CD14-positive monocyte (primary cell): Measurements from ENCODE around the gene POLA1. TPM values are rescaled to one million over a fixed set of nuclear protein-coding genes. Genes with fewer than 3 reads are reported as not detected.

Experiments used
- DNase-seq, 3 donors: peaks; one replicate each; pipeline ENCODE4 v3.0.0-alpha.2; 2011 to 2022
- H2AFZ ChIP-seq: 2 replicates; pipeline ENCODE4 v1.6.0; 2012; ENCODE audit warnings: mild to moderate bottlenecking, low read depth, low read length, inconsistent platforms; ENCODE audit not compliant: insufficient read depth, poor library complexity, severe bottlenecking
- H3K27ac ChIP-seq, 2 donors: 1 replicate in 1 of 2; 2 replicates in 1 of 2; pipeline ENCODE4 v1.5.1; 2012 to 2013; ENCODE audit warnings: low read length in 2 of 2, control low read depth in 1 of 2, inconsistent platforms in 1 of 2, low read depth in 1 of 2, mild to moderate bottlenecking in 1 of 2
- H3K27me3 ChIP-seq, 2 donors: one replicate each; pipeline versions ENCODE4 v1.6.0 to v1.6.1; 2011 to 2013; ENCODE audit warnings: low read length in 2 of 2; ENCODE audit not compliant: control insufficient read depth in 2 of 2, insufficient read depth in 2 of 2
- H3K36me3 ChIP-seq, 2 donors: replicated peaks in 1 of 2; 1 replicate in 1 of 2; 2 replicates in 1 of 2; pipeline versions ENCODE4 v1.5.1 to v1.6.1; 2012 to 2013; ENCODE audit warnings: low read length in 2 of 2, control low read depth in 1 of 2, inconsistent platforms in 1 of 2, mild to moderate bottlenecking in 1 of 2; ENCODE audit not compliant: insufficient read depth in 2 of 2, control insufficient read depth in 1 of 2
- H3K4me1 ChIP-seq, 2 donors: 1 replicate in 1 of 2; 2 replicates in 1 of 2; pipeline versions ENCODE4 v1.5.1 to v1.6.1; 2012 to 2013; ENCODE audit warnings: low read length in 2 of 2, control low read depth in 1 of 2, inconsistent platforms in 1 of 2, mild to moderate bottlenecking in 1 of 2, moderate library complexity in 1 of 2; ENCODE audit not compliant: insufficient read depth in 2 of 2, control insufficient read depth in 1 of 2
- H3K4me2 ChIP-seq: replicated peaks from 2 replicates; pipeline ENCODE3; 2012; ENCODE audit warnings: low read length, moderate library complexity, mild to moderate bottlenecking; ENCODE audit not compliant: poor library complexity, severe bottlenecking; ENCODE audit errors: extremely low read depth
- H3K4me3 ChIP-seq, 3 experiments: fragments of 200-600 bp in 1 of 3; sonication (generic) in 1 of 3; replicated peaks in 1 of 3; 1 replicate in 2 of 3; 2 replicates in 1 of 3; pipeline ENCODE4 v1.5.1; 2011 to 2013; ENCODE audit warnings: low read length in 3 of 3, mild to moderate bottlenecking in 3 of 3, control low read depth in 2 of 3, low read depth in 2 of 3, inconsistent platforms in 1 of 3, moderate library complexity in 1 of 3
- H3K79me2 ChIP-seq: 2 replicates; pipeline ENCODE4 v1.6.0; 2012; ENCODE audit warnings: mild to moderate bottlenecking, control low read depth, inconsistent platforms, low read length, moderate library complexity; ENCODE audit not compliant: insufficient read depth
- H3K9ac ChIP-seq: 2 replicates; pipeline ENCODE4 v1.6.0; 2017; ENCODE audit warnings: low read length, mild to moderate bottlenecking; ENCODE audit not compliant: insufficient read depth, poor library complexity, severe bottlenecking
- H3K9me3 ChIP-seq, 2 donors: replicated peaks in 1 of 2; 1 replicate in 1 of 2; 2 replicates in 1 of 2; pipeline versions ENCODE4 v1.5.1 to v1.6.1; 2012 to 2013; ENCODE audit warnings: low read length in 2 of 2, control low read depth in 1 of 2; ENCODE audit not compliant: control insufficient read depth in 1 of 2, insufficient read depth in 1 of 2
- H4K20me1 ChIP-seq: 2 replicates; pipeline ENCODE4 v1.6.0; 2012; ENCODE audit warnings: mild to moderate bottlenecking, low read length, control low read depth, moderate library complexity; ENCODE audit not compliant: insufficient read depth
- H3K27ac Mint-ChIP-seq, 7 donors: one replicate each; pipeline ENCODE4 v1.8.0; 2020; ENCODE audit warnings: mild to moderate bottlenecking in 7 of 7, mixed read lengths in 7 of 7, moderate library complexity in 6 of 7, inconsistent platforms in 2 of 7
- H3K27me3 Mint-ChIP-seq, 3 donors: one replicate each; pipeline ENCODE4 v1.8.0; 2021 to 2022; ENCODE audit warnings: low read depth in 3 of 3, mild to moderate bottlenecking in 3 of 3, mixed read lengths in 3 of 3, moderate library complexity in 3 of 3, inconsistent platforms in 1 of 3
- H3K36me3 Mint-ChIP-seq, 2 donors: one replicate each; pipeline ENCODE4 v1.8.0; 2020; ENCODE audit warnings: mixed read lengths in 2 of 2, inconsistent platforms in 1 of 2, mild to moderate bottlenecking in 1 of 2
- H3K4me1 Mint-ChIP-seq: one replicate; pipeline ENCODE4 v1.8.0; 2020; ENCODE audit warnings: mild to moderate bottlenecking, mixed read lengths
- H3K4me3 Mint-ChIP-seq, 2 donors: one replicate each; pipeline ENCODE4 v1.8.0; 2020; ENCODE audit warnings: mild to moderate bottlenecking in 2 of 2, mixed read lengths in 2 of 2, moderate library complexity in 1 of 2
- H3K9me3 Mint-ChIP-seq, 7 donors: one replicate each; pipeline ENCODE4 v1.8.0; 2020 to 2022; ENCODE audit warnings: mixed read lengths in 7 of 7, mild to moderate bottlenecking in 6 of 7, moderate library complexity in 6 of 7, inconsistent platforms in 2 of 7
- WGBS: methylation state at CpG from one replicate; pipeline ENCODE4 v1.1.5; 2013; ENCODE audit warnings: missing lambda C conversion rate; ENCODE audit not compliant: insufficient coverage; 5-methylcytosine and 5-hydroxymethylcytosine counted together
- intact Hi-C, 2 donors: fragments of 100-400 bp; cut with micrococcal nuclease; formaldehyde crosslinking; loops; one replicate each; pipeline versions ENCODE4 v1.15.0 to v1.15.1; 2023
- polyA plus RNA-seq, 3 donors: library from polyadenylated mRNA; depleted of rRNA in 1 of 3; unstranded in 2 of 3; stranded (reverse) in 1 of 3; fragments of 300-500 nt in 2 of 3; fragments of >200 nt in 1 of 3; fragmentation: Illumina TruSeq in 2 of 3; gene quantifications; 1 replicate in 2 of 3; 2 replicates in 1 of 3; pipeline ENCODE4 v1.2.3, GENCODE V29; 2012 to 2021
- TF ChIP-seq, protein P1 (sequence below): fragments of 200-600 bp; IDR thresholded peaks from one replicate; pipeline ENCODE4 v1.8.0; 2022; ENCODE audit warnings: antibody characterized with exemption, mild to moderate bottlenecking

The POLA1 gene
- polyA plus RNA-seq, 3 donors = 1.2 to 1.4 (median 1.3) TPM

DNA sequence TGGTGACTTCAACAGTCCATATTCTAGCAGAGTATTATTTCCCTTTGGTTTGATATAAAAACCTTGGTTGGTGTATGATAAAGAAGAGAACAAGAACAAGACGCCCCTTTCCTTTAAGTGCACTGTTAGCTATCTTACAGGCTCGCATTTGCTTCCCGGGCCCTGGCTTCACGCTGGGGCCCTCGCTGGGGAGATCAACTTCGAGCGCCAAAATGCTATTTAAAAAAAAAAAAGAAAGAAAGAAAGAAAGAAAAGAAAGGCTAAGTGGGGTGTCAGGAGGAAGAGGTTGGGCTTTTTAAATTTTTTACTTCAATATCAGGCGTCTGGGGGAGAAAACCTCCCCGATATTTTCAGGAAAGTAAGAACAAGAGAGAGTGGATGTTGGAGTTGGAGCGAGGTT is 310.3 kb downstream of the POLA1 start:
- Histone ChIP-seq H3K27me3 (peaks cover 41 to 70% of the 10 kb centered on the region in 2 donors), H3K4me2 (no peak overlapping the region), H3K36me3 (no peaks in the 10 kb centered on the region), H3K4me1 (no peaks in the 10 kb centered on the region), H3K4me3 (no peak overlapping the region), H3K9me3 (peaks cover 0 to 28% of the 10 kb centered on the region in 2 donors), H2AFZ (no peak overlapping the region), H3K79me2 (no peaks in the 10 kb centered on the region), H4K20me1 (no peaks in the 10 kb centered on the region), H3K27ac (no peak overlapping the region), H3K9ac (no peak overlapping the region)
- WGBS = no CpG with 5 or more reads among the region's 10 CpGs
- peak overlapping the region in 1 of 2 donors; percentile 70 for H3K4me3 Mint-ChIP-seq
- H3K36me3 Mint-ChIP-seq = peaks cover 3 to 11% of the 10 kb centered on the region in 2 donors
- H3K9me3 Mint-ChIP-seq = peaks cover 0 to 31% (median 10%) of the 10 kb centered on the region in 7 donors
- TF ChIP-seq, protein P1, sequence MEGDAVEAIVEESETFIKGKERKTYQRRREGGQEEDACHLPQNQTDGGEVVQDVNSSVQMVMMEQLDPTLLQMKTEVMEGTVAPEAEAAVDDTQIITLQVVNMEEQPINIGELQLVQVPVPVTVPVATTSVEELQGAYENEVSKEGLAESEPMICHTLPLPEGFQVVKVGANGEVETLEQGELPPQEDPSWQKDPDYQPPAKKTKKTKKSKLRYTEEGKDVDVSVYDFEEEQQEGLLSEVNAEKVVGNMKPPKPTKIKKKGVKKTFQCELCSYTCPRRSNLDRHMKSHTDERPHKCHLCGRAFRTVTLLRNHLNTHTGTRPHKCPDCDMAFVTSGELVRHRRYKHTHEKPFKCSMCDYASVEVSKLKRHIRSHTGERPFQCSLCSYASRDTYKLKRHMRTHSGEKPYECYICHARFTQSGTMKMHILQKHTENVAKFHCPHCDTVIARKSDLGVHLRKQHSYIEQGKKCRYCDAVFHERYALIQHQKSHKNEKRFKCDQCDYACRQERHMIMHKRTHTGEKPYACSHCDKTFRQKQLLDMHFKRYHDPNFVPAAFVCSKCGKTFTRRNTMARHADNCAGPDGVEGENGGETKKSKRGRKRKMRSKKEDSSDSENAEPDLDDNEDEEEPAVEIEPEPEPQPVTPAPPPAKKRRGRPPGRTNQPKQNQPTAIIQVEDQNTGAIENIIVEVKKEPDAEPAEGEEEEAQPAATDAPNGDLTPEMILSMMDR = no peak
- H3K27ac Mint-ChIP-seq = no peak overlapping the region
- DNase-seq = no peak
- H3K27me3 Mint-ChIP-seq = peaks cover 56 to 78% (median 66%) of the 10 kb centered on the region in 3 donors
- H3K4me1 Mint-ChIP-seq = peaks cover 14% of the 10 kb centered on the region
- intact Hi-C loops = no loop called here

DNA sequence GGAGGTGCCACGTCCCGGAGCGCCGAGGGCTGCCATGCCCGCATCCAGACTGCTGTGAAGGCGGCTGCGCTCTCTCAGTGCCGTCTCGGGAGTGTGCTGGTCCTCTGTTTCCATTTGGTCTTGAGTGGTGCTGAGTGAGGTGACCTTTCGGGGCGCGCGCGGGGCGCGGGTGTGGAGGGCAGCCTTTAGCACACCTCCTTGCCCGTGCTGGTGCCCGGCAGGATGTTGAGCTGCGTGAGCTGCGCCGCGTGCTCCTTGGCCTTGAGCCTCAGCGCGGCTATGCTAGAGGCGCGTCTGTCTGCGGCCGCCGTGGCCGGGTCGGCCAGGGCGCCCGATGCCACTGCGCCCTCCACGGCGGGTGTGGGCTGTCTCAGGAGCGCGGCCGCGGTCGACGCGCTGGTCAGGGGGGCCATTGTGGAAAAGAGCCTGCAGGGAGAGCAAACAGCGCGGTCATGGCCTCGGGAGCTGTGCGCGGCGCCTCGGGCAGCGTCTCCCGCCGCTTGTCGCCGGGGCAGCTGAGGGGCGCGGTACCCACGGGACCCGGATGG is 310.8 kb downstream of the POLA1 start:
- H3K4me3 ChIP-seq = no peak overlapping the region
- peak overlapping the region in 1 of 2 donors; percentile 70 for H3K4me3 Mint-ChIP-seq
- peaks cover 0 to 31% (median 10%) of the 10 kb centered on the region in 7 donors for H3K9me3 Mint-ChIP-seq
- peaks cover 0 to 7% of the 10 kb centered on the region in 2 donors for H3K36me3 Mint-ChIP-seq
- H3K27ac ChIP-seq = no peak overlapping the region
- H3K9ac ChIP-seq = no peak overlapping the region
- H3K27ac Mint-ChIP-seq = no peak overlapping the region
- H3K79me2 ChIP-seq = no peaks in the 10 kb centered on the region
- H3K9me3 ChIP-seq = peaks cover 0 to 28% of the 10 kb centered on the region in 2 donors
- H3K4me1 Mint-ChIP-seq = peaks cover 14% of the 10 kb centered on the region
- no peaks in the 10 kb centered on the region for H3K36me3 ChIP-seq
- H3K27me3 Mint-ChIP-seq = peaks cover 59 to 83% (median 71%) of the 10 kb centered on the region in 3 donors
- no peaks in the 10 kb centered on the region for H4K20me1 ChIP-seq
- no peak for DNase-seq
- H3K4me1 ChIP-seq = no peaks in the 10 kb centered on the region
- 2% methylated on average over 40 of the region's 59 CpGs for WGBS
- H2AFZ ChIP-seq = no peak overlapping the region
- no peak overlapping the region for H3K4me2 ChIP-seq
- TF ChIP-seq, protein P1 = no peak
- intact Hi-C loops = no loop called here
- peaks cover 45 to 75% of the 10 kb centered on the region in 2 donors for H3K27me3 ChIP-seq
